KG1 (cell line): ENCODE measurements around the gene RSPO1.

Source experiments
- DNase-seq: peaks from one replicate; lab custom pipeline; 2025; lab: John Stamatoyannopoulos, UW

Gene RSPO1

GRCh38 chr1:37564892-37565291 lies 69.8 kb downstream of the RSPO1 start:
- no peak for DNase-seq

DNA sequence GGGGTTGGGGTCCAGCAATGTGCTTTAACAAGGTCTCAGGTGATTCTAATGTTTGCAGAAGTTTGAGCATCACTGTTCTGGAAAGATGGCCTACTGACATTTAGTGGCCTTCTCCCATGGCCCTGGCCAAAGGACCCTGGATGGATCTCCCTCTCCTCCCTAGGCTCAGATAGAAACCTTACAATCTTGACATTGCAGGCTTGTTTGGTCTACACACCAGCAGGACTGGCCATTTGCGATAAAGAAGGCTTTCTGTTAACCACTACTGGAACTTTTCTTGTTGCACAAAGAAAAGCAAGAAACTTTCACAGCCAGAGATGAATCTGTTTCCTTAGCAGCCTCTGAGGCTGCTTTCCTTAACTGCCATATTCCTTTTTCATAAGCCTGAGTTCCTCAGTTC lies 71.7 kb downstream of the RSPO1 start:
- no peak for DNase-seq
